Measurements from ENCODE around the gene MGMT. TPM values are rescaled to one million over a fixed set of nuclear protein-coding genes. Genes with fewer than 3 reads are reported as not detected.
A peak's percentile ranks its signal among the peaks of the same experiment; 100 is the strongest.

The MGMT gene
- 10 to 100 TPM; 25.6 to 32.2 (median 29.5) TPM for total RNA-seq

- Histone ChIP-seq H3K4me3 (peak within 1 kb of the TSS; percentile 84), H3K36me3 (peaks cover 5% of the 10 kb centered on the region), H3K27me3 (no peaks in the 10 kb centered on the region), H3K9me3 (no peaks in the 10 kb centered on the region), H3K4me1 (peaks cover 16% of the 10 kb centered on the region), H3K27ac (peak within 1 kb of the TSS; percentile 85)
- peak; percentile 96 to 97 for DNase-seq (ENCODE audit: low spot score in 2 of 2)
- WGBS, result no CpG with 5 or more reads among the region's 85 CpGs
- no peak for TF ChIP-seq CTCF (IDR thresholded peaks at IDR 0.05)
- TF ChIP-seq POLR2AphosphoS5 (IDR thresholded peaks at IDR 0.05), result peak in 2 of 3 donors; percentile 20 to 47
- TF ChIP-seq POLR2A (IDR thresholded peaks at IDR 0.05), result peak in 1 of 2 donors; percentile 55
- TF ChIP-seq EP300 (IDR thresholded peaks at IDR 0.05), result no peak
Observed at GRCh38 chr10:129466703-129467358, at the start of gene MGMT. Gene MGMT, plus strand, starts transcription at chr10:129467241.

- H3K36me3 ChIP-seq, result no peaks in the 10 kb centered on the region
- no peak overlapping the region for H3K4me3 ChIP-seq
- no peaks in the 10 kb centered on the region for H3K4me1 ChIP-seq
- no peaks in the 10 kb centered on the region for H3K9me3 ChIP-seq
- DNase-seq (ENCODE audit: low spot score in 2 of 2), result no peak
- TF ChIP-seq EP300 (IDR thresholded peaks at IDR 0.05), result no peak
- TF ChIP-seq POLR2AphosphoS5 (IDR thresholded peaks at IDR 0.05), result peak in 1 of 3 donors; percentile 29
- H3K27ac ChIP-seq, result peak overlapping the region; percentile 34
- 32% methylated on average over 9 of the region's 9 CpGs for WGBS
- H3K27me3 ChIP-seq, result peaks cover 8% of the 10 kb centered on the region
Observed at GRCh38 chr10:129417870-129418269, 49.2 kb upstream of the MGMT start.

- TF ChIP-seq POLR2A (IDR thresholded peaks at IDR 0.05), result no peak
- no peak for TF ChIP-seq CTCF (IDR thresholded peaks at IDR 0.05)
- no peak for TF ChIP-seq POLR2AphosphoS5 (IDR thresholded peaks at IDR 0.05)
- TF ChIP-seq EP300 (IDR thresholded peaks at IDR 0.05), result no peak
- DNase-seq (ENCODE audit: low spot score in 2 of 2), result no peak
- no peaks in the 10 kb centered on the region for H3K4me1 ChIP-seq
Observed at GRCh38 chr10:129418496-129419225, 48.4 kb upstream of the MGMT start.

GRCh38 chr10:129419397-129419796, 47.6 kb upstream of the MGMT start:
- Histone ChIP-seq H3K4me3 (no peak overlapping the region), H3K36me3 (no peaks in the 10 kb centered on the region), H3K27ac (no peak overlapping the region), H3K9me3 (no peaks in the 10 kb centered on the region), H3K27me3 (peaks cover 8% of the 10 kb centered on the region), H3K4me1 (no peaks in the 10 kb centered on the region)
- TF ChIP-seq POLR2AphosphoS5 (IDR thresholded peaks at IDR 0.05) (no peak), POLR2A (IDR thresholded peaks at IDR 0.05) (no peak), EP300 (IDR thresholded peaks at IDR 0.05) (no peak), CTCF (IDR thresholded peaks at IDR 0.05) (no peak)
- DNase-seq (ENCODE audit: low spot score in 2 of 2), result no peak
- WGBS, result 92% methylated on average over 23 of the region's 23 CpGs

More at GRCh38 chr10:129418496-129419225, 48.4 kb upstream of the MGMT start:
- WGBS, result 87% methylated on average over 17 of the region's 17 CpGs
- Histone ChIP-seq H3K36me3 (no peaks in the 10 kb centered on the region), H3K27ac (no peak overlapping the region), H3K9me3 (no peaks in the 10 kb centered on the region), H3K4me3 (no peak overlapping the region), H3K27me3 (peaks cover 8% of the 10 kb centered on the region)

- Histone ChIP-seq H3K27me3 (peaks cover 5% of the 10 kb centered on the region), H3K36me3 (no peaks in the 10 kb centered on the region), H3K4me3 (no peak overlapping the region), H3K27ac (no peak overlapping the region), H3K4me1 (no peaks in the 10 kb centered on the region), H3K9me3 (no peaks in the 10 kb centered on the region)
- no peak for DNase-seq (ENCODE audit: low spot score in 2 of 2)
- TF ChIP-seq POLR2A (IDR thresholded peaks at IDR 0.05), result no peak
- TF ChIP-seq POLR2AphosphoS5 (IDR thresholded peaks at IDR 0.05), result no peak
- TF ChIP-seq CTCF (IDR thresholded peaks at IDR 0.05), result no peak
- no peak for TF ChIP-seq EP300 (IDR thresholded peaks at IDR 0.05)
- WGBS, result 95% methylated on average over 10 of the region's 10 CpGs
Observed at GRCh38 chr10:129421399-129422010, 45.5 kb upstream of the MGMT start.
